ENCODE measurements around the gene CD3E.

- TF ChIP-seq E2F6 (IDR thresholded peaks at IDR 0.05) (no peak), CTCF (IDR thresholded peaks at IDR 0.05; ENCODE audit: control extremely low read depth in 1 of 3, insufficient read depth in 1 of 3, low read depth in 1 of 3, low read length in 3 of 3) (no peak), POLR2A (IDR thresholded peaks at IDR 0.05; ENCODE audit: control extremely low read depth in 1 of 2, low read depth in 2 of 2, low read length in 2 of 2) (no peak), NANOG (IDR thresholded peaks at IDR 0.05; ENCODE audit: insufficient read depth, low read depth, low read length, poor library complexity, severe bottlenecking) (no peak), SP2 (IDR thresholded peaks at IDR 0.05; ENCODE audit: low read length) (no peak), RAD21 (IDR thresholded peaks at IDR 0.05 in 1 of 2, conservative IDR thresholded peaks at IDR 0.05 in 1 of 2; ENCODE audit: low read depth in 2 of 2, low read length in 2 of 2) (no peak), PHF8 (conservative IDR thresholded peaks at IDR 0.05; ENCODE audit: low read depth, low read length) (no peak), SP1 (IDR thresholded peaks at IDR 0.05; ENCODE audit: low read depth, low read length) (no peak), MAX (IDR thresholded peaks at IDR 0.05) (no peak), MAFK (IDR thresholded peaks at IDR 0.05; ENCODE audit: low read depth, low read length) (no peak), RNF2 (IDR thresholded peaks at IDR 0.05; ENCODE audit: borderline replicate concordance, low read depth, low read length, missing control alignments, poor library complexity, severe bottlenecking) (no peak), ASH2L (IDR thresholded peaks at IDR 0.05; ENCODE audit: low read length) (no peak), YY1 (IDR thresholded peaks at IDR 0.05; ENCODE audit: low read depth, low read length) (no peak), EZH2 (IDR thresholded peaks at IDR 0.05; ENCODE audit: low read depth, low read length, severe bottlenecking) (no peak)
Observed at GRCh38 chr11:118289401-118289800, 15.1 kb upstream of the CD3E start.

Data from H1 (cell line).